ENCODE measurements around the gene SIGLEC5.

- TF ChIP-seq ZSCAN29 (CRISPR knock-in tag; conservative IDR thresholded peaks at IDR 0.05) (no peak), POLR2AphosphoS5 (IDR thresholded peaks at IDR 0.05; ENCODE audit: low read depth, low read length) (no peak), ZNF333 (CRISPR knock-in tag; IDR thresholded peaks at IDR 0.05; ENCODE audit: borderline replicate concordance) (no peak), ZFP36 (IDR thresholded peaks at IDR 0.05; ENCODE audit: borderline replicate concordance, low read depth, low read length, partially characterized antibody) (no peak), MYNN (CRISPR knock-in tag; IDR thresholded peaks at IDR 0.05; ENCODE audit: low read depth) (no peak), JUNB (CRISPR knock-in tag; IDR thresholded peaks at IDR 0.05; ENCODE audit: borderline replicate concordance) (no peak), ZKSCAN1 (IDR thresholded peaks at IDR 0.05; ENCODE audit: low read length) (no peak), TAF1 (CRISPR knock-in tag; IDR thresholded peaks at IDR 0.05) (no peak)
These were observed 44.0 kb downstream of the SIGLEC5 start for GRCh38 chr19:51586103-51586728.
